GM13976 (cell line): ENCODE measurements around the gene EEF1AKMT3.

Experiments used
- DNase-seq: peaks from one replicate; pipeline ENCODE4 v3.0.0; 2012; ENCODE audit warnings: low spot score
- in situ Hi-C: fragments of 300-500 bp; cut with MboI; formaldehyde crosslinking; loops from one replicate; pipeline ENCODE4 v1.12.0; 2022; ENCODE audit warnings: low sequenced_read_pairs, mixed read lengths, inconsistent platforms; ENCODE audit not compliant: unreplicated experiment
- TF ChIP-seq, protein P1 (sequence below): IDR thresholded peaks from 2 replicates; pipeline ENCODE4 v1.5.1; 2012; ENCODE audit warnings: borderline replicate concordance, mild to moderate bottlenecking; ENCODE audit not compliant: insufficient read depth; ENCODE audit errors: extremely low read depth, missing control alignments, control extremely low read depth

EEF1AKMT3 gene

DNA sequence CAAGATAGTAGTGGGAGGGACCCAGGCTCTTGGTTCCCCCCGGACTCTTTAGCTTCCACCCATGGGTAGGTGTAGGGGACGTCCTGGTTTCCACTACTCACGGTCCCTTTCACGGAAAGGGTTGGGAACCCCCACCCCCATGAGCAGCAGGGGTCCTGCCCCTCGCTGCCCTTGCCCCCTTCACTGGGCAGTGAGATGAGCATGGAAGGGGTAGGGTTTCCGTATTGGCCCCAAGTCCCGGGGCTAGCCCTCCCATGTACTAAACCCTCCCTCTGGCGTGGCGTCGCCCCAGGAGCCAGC is 46.6 kb upstream of the EEF1AKMT3 start:
- TF ChIP-seq, protein P1, sequence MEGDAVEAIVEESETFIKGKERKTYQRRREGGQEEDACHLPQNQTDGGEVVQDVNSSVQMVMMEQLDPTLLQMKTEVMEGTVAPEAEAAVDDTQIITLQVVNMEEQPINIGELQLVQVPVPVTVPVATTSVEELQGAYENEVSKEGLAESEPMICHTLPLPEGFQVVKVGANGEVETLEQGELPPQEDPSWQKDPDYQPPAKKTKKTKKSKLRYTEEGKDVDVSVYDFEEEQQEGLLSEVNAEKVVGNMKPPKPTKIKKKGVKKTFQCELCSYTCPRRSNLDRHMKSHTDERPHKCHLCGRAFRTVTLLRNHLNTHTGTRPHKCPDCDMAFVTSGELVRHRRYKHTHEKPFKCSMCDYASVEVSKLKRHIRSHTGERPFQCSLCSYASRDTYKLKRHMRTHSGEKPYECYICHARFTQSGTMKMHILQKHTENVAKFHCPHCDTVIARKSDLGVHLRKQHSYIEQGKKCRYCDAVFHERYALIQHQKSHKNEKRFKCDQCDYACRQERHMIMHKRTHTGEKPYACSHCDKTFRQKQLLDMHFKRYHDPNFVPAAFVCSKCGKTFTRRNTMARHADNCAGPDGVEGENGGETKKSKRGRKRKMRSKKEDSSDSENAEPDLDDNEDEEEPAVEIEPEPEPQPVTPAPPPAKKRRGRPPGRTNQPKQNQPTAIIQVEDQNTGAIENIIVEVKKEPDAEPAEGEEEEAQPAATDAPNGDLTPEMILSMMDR = no peak
- DNase-seq = peak; percentile 35
- in situ Hi-C loops = no loop called here

- DNase-seq = peak; percentile 68
- in situ Hi-C loops = no loop called here
- TF ChIP-seq, protein P1 = no peak
Measured at GRCh38 chr12:57726151-57726883, 46.1 kb upstream of the EEF1AKMT3 start.

- peak; percentile 32 for DNase-seq
- in situ Hi-C loops = no loop called here
- TF ChIP-seq, protein P1 = no peak
Measured at GRCh38 chr12:57726884-57727757, 45.3 kb upstream of the EEF1AKMT3 start.

DNA sequence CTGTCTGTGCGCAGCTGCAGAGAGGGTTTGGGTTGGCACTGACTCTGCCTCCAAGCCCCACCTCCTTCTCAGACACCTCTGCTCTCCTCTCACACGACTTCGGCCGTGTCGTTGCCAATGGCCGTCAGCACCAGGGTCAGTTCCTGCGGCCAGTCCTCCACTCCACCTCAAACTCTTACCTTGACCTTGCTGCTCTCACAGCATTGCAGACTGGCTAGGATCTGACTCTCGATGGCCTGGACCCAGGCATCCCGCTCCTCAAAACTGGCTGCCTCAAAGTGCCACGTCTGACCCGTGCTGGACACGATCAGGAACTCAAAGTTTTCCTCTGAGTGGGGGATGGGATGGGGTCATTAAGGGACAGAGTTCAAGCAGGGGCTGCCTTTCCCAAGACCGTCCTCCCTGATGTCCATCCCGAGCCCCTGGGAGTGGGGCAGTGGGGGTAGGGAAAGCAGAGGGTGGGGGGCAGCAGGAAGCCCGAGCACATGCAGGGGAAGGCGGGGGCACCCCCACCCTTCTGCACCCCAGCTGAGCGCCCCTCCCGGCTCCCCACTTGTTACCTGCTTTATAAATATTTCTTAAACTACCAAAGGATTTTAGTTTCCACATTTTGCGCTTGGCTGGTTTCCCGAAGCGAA is 44.5 kb upstream of the EEF1AKMT3 start:
- peak; percentile 15 for DNase-seq
- TF ChIP-seq, protein P1 = no peak
- in situ Hi-C loops = no loop called here

GRCh38 chr12:57729321-57729844 is 43.0 kb upstream of the EEF1AKMT3 start:
- DNase-seq = no peak
- in situ Hi-C loops = no loop called here
- TF ChIP-seq, protein P1 = no peak

GRCh38 chr12:57730336-57731067 is 41.9 kb upstream of the EEF1AKMT3 start:
- in situ Hi-C loops = no loop called here
- TF ChIP-seq, protein P1 = no peak
- DNase-seq = no peak
